ENCODE results near the gene MLLT11.

MLLT11 gene, protein sequence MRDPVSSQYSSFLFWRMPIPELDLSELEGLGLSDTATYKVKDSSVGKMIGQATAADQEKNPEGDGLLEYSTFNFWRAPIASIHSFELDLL

DNA sequence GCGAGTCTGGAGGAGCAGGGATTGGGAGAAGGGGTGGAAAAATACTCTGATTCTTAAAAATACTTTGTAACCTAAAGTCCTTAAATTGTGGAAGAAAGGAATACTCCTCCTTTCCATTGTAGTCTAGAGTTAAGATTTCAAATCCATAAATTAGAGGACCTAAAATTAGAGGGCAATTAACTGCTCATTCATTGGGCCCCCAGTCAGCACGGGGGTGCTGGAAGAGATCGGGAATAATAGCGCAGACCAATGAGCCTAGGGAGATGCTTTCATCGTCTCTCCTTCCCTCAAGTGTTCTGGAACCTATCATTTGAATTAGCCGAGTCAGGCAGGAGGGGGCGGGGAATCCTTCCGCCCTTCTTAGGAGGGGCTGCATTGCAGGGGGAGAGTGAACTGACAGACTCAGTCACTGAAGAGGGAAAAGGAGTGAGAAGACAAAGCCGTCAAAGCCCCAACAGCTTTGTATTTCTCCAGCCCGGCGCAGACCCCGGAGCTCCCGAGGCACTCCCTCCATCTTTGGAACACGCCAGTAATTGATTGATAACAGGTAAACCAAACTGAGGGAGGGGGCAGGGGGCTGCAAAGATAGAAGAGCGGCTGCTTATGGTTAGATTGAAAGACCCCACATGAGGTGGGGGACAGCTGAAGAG is at the start of gene MLLT11:
TSS of gene MLLT11 (plus strand) at position 391 of the 650 bp plus-strand sequence. CDS start 6,828 bp downstream, outside the sequence.
- no peak for DNase-seq

DNA sequence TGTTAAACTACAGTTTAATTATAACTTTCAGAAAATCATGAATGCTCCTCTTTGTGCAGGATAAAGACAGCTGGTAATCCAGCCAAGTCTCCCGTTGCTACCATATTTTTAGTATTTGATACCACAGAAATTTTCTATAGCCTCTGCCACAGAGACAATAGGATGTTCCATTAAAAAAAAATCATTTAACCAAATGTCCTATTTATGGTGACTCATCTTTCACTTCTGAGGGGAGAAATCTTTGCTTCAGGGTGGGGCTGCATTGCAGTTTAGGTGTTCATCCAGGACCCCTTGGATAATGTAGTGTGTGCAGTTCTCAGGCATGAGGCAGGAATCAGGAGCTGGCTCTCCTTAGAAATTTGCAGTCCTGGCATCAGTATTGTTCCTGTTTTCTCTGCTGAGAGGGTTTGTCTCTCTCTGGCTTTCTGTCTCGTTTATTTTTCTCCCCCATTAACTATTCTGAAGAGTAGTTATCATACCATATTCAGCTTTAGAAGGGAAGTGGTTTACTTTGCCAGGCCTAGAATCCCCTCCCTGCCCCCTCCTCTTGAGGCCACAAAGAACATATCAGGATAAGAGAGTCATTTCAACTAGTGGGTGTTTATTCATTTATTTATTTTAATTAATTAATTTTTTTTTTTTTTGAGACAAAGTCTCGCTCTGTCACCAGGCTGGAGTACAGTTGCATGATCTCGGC is 48.9 kb upstream of the MLLT11 start:
- no peak for DNase-seq

DNA sequence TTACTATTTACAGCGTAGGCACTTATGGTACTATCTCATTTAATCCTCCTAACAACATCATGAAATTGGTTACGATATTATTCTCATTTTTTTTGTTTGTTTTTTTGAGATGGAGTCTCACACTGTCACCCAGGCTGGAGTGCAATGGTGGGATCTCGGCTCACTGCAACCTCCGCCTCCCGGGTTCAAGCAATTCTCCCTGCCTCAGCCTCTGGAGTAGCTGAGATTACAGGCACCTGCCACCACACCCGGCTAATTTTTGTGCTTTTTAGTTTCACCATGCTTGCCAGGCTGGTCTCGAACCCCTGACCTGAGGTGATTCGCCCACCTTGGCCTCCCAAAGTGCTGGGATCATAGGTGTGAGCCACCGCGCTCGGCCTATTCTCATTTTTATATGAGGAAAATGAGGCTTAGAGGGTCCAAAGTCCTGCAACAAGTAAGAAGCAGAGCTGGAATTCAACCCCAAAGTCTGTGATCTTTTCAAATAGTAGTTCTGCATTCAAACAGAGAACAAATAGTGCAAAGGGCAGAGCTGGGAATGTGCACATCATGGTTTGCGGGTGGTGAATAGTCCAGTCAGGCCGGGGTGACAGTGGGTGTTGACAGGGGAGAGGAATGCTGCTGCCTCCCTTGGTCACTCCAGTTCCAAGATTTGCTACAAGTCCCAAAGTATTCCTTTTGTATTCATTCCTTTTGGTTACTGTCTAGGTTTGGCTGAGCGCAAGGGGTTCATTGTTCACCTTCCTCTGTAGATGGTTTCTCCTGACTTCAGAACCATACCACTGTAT is 47.3 kb upstream of the MLLT11 start:
- no peak for DNase-seq

DNA sequence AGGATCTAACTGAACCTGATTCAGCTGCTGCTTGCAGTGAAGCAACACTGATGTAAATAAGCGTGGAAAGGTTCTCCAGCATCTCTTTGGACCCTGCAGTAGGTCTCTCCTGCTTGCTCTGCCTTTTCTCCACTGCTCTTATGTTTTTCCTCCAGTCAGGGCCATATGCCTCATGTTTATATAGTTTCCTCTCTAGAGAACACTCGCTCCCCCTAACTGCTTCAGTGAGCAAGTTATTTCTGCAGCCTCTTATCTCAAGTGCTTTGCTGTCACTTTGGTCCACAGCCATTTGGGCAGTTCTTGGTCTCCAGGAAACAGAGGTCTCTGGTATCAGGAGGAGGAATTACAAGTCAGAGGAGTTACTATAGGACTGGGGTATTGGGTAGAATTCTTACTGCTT is 46.7 kb upstream of the MLLT11 start:
- DNase-seq: no peak

DNA sequence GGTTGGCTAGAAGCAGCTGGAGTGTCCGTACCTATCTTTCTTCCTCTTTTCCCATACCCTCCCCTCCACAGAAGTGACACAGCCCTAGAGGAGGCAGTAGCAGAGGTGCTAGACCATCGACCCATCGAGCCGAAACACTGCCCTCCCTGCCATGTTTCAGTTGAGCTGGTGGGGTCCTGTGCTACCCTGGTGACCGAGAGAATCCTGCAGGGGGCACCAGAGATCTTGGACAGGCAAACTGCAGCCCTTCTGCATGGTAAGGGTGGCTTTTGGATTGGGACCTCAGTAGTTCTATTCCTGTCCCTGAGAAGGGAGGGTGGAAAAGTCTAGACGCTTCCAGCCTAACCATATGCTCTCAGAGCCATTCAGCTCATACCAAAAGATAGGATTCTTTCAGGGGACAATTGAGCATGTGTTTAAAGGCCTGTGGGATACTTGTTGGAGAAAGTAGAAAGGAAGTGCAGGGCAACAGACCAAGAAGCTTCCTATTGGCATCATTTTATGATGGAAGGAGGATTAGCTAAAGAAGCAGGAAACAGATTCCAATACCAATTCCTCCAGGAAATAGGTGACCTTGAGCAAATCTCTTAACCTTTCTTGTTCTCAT is 35.6 kb upstream of the MLLT11 start:
- DNase-seq: peak; percentile 83

DNA sequence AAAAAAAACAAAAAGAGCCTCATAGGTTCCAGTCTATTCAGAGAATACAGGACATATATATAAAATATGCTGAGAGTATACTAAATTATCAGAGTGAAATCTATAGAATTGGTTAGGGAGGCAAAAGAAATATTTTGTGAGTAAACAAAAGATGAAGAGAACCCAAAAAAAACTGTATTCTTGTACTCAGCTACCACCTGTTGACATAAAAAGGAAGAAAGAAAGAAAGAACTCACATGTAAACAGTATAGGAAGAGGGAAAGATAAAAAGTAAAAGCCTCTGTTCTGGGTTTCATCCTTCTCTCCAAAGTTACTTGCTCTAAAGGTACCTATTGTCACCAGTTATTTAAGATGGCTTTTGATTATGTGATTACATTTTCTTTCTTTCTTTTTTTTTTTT is 33.7 kb upstream of the MLLT11 start:
- DNase-seq: no peak

DNA sequence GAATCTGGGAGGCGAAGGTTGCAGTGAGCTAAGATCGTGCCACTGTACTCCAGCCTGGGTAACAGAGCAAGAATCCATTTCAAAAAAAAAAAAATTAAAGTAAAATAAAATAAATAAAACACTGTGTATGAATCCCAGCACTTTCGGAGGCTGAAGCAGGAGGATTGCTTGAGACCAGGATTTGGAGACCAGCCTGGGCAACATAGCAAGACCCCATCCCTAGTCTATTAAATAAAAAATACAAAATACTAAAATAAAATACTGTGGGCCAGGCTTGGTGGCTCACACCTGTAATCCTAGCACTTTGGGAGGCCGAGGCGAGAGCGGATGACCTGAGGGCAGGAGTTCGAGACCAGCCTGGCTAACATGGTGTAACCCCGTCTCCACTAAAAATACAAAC is 28.0 kb upstream of the MLLT11 start:
- DNase-seq: no peak

DNA sequence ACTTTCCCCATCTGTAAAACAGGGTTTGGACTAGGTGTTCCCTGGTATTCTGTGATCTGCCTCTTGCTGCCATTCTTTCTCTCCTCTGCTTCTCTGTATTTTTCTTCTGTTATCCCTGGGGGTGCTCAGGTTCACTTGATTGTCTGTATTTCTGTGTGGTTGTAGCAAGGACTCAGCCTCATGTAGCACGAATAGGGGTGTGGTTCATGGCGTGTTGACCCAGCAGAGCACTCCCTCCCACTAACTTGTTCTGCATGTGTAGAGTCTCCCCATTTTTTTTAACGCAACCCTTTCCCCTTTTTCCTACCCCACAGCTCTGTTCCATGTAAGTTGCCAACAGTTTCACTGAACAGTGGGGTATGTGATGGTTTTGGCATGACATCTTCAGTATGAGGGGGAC is 25.0 kb upstream of the MLLT11 start:
- DNase-seq: no peak

DNA sequence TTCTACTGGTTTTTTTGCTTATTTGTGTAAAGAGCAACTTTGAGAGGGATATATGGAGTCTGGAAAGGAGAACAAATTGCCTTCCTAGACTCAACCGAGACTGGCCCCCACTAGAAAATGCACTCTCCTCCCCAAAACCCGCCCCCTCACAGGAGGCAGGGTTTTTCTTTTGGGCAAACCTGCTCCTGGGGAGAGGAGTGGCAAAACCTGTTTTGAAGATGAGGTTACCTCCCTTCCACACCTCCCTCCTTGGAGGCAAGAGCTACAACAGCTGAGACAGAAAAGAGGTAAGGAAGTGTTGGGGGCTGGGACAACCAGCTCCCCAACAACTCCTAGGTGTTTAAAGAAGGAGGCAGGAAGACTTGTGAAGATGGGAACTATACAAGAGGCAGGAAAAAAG is 23.8 kb upstream of the MLLT11 start, which contains the start of gene BNIPL:
TSS of gene BNIPL (plus strand) at position 231 of the 400 bp plus-strand sequence. CDS start at position 371, 140 bp downstream.
- no peak for DNase-seq

DNA sequence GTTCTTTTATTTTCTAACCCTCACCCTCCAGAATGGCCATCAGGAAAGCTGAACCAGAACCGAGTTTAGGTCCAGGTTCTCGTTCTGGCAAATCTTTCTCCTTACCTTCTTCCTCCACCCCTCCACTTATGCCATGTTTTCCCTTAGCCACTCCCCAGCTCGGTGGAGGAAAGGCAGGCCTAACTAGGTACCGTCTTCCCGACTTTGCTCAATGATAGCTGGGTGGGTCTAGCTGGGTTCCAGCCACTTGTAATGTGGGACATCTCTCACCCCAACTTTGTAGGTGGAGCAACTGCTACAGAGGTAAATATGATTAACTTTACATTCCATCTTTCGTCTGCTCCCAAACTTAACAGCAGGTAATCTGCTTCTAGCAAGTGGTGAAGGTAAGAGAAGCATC is 23.2 kb upstream of the MLLT11 start:
- DNase-seq: no peak

DNA sequence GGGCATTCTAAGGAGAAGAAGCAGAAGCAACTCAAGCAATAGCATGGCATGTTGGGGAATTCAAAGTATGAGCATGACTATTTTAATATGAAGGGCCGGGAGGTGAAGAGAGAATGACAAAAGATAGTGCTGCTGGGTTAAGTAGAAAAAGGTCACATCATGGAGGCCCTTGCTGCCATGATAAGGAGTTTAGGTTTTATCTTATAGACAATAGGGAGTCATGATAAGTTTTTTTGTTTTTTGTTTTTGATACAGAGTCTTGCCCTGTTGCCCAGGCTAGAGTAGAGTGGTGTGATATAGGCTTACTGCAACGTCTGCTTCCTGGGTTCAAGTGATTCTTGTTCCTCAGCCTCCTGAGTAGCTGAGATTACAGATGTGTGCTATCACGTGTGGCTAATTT is 20.7 kb upstream of the MLLT11 start:
- DNase-seq: no peak

DNA sequence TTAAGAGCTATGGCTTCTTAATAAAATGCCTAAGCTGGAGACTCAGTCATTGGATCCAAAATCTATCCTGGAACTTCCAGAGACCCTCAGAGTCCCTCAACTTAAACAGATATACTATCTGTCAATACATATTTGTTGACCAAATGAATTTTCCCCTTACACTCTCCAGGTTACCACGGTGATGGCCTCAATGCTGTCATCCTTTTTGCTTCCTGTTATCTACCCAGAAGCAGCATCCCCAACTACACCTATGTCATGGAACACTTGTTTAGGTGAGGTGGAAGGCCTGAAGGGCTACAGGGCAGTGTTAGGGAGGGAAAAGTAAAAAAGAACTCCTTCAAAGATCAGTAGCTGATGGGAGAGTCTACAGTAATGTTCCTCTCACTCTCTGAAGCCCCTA is 17.0 kb upstream of the MLLT11 start:
- DNase-seq: no peak

DNA sequence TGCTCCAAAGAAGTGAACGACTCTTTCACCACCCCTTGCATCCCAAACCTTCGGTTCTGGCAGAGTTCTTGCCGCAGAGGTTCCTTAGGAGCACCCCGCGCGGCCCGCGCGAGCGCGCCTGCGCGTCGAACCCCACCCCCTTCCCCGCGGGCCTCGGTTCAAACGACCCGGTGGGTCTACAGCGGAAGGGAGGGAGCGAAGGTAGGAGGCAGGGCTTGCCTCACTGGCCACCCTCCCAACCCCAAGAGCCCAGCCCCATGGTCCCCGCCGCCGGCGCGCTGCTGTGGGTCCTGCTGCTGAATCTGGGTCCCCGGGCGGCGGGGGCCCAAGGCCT is 12.6 kb upstream of the MLLT11 start, which contains the start of gene C1orf56:
TSS of gene C1orf56 (plus strand) at position 161 of the 334 bp plus-strand sequence. CDS start at position 258, 97 bp downstream.
- DNase-seq: peak; percentile 63

DNA sequence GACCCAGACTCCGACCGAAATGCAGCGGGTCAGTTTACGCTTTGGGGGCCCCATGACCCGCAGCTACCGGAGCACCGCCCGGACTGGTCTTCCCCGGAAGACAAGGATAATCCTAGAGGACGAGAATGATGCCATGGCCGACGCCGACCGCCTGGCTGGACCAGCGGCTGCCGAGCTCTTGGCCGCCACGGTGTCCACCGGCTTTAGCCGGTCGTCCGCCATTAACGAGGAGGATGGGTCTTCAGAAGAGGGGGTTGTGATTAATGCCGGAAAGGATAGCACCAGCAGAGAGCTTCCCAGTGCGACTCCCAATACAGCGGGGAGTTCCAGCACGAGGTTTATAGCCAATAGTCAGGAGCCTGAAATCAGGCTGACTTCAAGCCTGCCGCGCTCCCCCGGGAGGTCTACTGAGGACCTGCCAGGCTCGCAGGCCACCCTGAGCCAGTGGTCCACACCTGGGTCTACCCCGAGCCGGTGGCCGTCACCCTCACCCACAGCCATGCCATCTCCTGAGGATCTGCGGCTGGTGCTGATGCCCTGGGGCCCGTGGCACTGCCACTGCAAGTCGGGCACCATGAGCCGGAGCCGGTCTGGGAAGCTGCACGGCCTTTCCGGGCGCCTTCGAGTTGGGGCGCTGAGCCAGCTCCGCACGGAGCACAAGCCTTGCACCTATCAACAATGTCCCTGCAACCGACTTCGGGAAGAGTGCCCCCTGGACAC is 12.1 kb upstream of the MLLT11 start:
- DNase-seq: peak; percentile 62

DNA sequence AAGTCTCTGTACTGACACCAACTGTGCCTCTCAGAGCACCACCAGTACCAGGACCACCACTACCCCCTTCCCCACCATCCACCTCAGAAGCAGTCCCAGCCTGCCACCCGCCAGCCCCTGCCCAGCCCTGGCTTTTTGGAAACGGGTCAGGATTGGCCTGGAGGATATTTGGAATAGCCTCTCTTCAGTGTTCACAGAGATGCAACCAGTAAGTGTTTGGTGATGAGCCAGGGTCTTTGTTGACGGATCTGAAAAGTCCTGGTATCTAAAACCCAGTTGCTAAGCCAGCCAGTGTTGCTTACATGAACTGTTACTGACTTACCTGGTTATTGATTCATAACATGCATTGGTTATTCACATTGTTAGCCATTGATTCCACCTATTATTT is 11.6 kb upstream of the MLLT11 start:
- DNase-seq: no peak

DNA sequence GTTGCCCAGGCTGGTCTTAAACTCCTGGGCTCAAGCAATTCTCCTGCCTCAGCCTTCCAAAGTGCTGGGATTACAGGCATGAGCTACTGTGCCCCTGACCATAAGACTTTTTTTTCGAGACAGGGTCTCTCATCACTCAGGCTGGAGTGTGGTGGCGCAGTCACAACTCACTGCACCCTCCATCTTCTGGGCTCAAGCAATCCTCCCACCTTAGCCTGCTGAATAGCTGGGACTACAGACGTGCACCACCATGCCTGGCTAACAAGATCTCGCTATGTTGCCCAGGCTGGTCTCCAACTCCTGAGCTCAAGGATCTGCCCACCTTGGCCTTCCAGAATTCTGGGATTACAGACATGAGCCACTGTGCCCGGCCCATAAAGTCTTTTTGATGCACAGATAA is 10.7 kb upstream of the MLLT11 start:
- DNase-seq: no peak

DNA sequence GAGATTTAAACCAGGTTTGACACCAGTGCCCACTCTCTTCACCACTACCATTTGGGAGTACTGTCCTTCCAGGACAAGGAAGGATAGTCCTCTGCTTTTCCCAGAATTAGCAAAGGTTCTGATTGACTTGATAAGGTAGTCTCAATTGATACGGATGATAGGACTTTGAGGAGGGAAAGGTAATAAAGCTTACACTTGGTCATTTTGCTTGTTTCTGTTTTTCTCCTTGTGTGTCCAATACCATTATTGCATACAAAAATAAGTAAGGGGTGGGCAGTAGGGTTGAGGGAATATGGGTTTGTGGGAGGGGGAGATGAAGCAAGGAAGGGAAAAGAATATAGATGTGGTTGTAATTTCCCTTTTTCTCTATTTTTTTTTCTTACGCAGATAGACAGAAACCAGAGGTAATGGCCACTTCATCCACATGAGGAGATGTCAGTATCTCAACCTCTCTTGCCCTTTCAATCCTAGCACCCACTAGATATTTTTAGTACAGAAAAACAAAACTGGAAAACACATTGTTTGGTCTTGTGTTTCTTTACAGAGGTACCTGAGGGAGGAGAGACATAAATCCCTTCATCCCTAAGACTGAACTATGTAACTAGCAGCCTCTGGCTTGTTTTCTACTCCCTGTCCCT is 10.0 kb upstream of the MLLT11 start:
- no peak for DNase-seq

DNA sequence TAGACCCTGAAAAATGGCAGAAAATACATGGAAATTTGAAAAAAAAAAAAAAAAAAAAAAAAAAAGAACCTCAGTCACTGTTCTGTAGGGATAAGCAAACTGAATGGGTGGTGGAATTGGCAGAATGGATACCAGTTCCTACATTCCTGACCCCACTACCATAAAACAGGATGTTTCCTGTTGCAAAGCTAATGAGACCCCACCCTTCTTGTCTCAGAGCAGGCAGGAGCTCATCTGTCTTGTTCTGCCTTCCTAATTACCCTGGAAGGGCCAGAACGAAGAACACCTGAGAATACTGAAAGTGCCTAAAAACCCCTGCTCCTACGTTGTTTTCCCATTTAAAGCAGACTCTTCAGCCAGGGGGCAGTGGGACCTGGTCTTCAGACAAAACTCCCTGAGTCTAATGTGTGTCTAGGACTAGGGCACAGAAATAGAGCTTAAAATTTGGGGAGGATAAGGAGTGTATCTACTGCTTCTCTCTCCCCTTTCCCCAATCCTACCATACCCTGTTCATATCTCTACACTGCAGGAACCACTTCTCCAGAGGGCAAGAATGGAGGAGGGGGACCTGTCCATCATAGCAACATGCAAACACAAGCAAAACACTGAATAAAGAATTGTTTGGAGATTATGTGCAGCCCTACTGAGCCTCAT is 8.7 kb upstream of the MLLT11 start:
- DNase-seq: no peak

DNA sequence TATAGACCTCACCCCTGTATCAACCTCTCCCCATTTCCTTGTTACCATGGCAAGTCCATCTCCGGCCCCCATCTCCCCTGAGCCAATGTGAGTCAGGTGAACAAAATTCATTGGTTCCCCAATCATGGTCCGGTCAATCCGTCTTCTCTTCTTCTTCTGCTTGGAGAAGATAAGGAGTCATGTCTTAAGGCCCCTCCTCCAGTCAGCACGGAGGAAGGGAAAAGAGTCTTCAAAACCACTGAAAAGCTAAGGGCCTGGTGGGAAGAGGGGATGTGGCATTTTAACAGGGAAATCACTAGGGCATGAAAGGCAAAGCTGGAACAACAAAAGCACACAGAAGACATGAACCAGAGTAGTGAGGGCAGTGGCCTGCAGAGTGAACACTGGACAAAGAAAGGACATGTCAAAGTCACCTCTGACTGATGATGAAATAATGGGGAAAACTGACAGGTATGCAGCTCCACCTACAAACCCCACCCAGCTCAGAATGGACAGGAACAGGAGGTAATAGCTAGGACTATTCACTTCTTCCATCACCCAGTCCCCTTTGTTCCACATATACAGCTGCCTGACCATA is 5.1 kb upstream of the MLLT11 start:
- no peak for DNase-seq

DNA sequence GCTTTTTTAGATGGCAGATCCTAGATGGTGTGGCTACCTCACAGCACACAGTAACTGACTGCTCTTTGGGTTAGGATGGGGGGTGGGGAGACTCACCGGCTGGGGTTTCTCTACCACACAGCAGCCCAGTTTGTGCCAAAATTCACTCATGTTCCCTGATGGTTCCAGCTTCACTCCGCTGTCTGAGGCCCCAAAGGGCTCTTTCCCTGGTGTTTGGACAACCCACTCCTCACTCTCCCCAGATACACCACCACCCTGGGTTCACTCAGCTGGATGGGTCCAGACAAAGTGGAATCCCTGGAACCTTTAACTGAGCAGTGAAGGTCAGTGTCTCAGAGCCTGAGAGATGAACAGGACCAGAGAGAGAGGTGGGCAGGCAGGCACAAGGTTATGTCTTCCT is 4.6 kb upstream of the MLLT11 start:
- no peak for DNase-seq

DNA sequence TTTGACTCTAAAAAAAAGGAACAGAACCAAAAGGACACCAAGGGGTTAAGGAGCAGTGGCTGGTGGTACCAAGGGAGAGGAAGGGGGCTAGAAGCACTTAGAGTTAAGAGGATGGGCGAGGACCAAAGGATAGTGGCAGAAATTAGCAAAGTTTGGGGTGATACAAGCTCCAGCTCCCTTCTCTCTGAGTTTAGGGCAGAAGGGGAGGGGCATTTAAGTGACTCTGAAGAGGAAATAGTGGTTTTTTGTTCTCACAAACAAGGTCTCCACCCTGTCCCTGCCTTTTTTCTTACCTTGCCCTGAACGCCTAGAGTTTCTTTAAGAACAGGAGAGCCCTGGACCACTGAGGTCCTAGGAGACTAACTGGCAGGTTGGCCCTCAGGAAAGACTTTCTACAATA is 4.0 kb upstream of the MLLT11 start:
- DNase-seq: peak; percentile 43
